HG03280 (cell line): ENCODE data around the gene DOK7.

Experiments used
- ATAC-seq: cut with Tn5 transposase; IDR thresholded peaks from one replicate; pipeline ENCODE4 v1.9.1; 2021; ENCODE audit warnings: mild to moderate bottlenecking, moderate library complexity; ENCODE audit not compliant: unreplicated experiment

The DOK7 gene

DNA sequence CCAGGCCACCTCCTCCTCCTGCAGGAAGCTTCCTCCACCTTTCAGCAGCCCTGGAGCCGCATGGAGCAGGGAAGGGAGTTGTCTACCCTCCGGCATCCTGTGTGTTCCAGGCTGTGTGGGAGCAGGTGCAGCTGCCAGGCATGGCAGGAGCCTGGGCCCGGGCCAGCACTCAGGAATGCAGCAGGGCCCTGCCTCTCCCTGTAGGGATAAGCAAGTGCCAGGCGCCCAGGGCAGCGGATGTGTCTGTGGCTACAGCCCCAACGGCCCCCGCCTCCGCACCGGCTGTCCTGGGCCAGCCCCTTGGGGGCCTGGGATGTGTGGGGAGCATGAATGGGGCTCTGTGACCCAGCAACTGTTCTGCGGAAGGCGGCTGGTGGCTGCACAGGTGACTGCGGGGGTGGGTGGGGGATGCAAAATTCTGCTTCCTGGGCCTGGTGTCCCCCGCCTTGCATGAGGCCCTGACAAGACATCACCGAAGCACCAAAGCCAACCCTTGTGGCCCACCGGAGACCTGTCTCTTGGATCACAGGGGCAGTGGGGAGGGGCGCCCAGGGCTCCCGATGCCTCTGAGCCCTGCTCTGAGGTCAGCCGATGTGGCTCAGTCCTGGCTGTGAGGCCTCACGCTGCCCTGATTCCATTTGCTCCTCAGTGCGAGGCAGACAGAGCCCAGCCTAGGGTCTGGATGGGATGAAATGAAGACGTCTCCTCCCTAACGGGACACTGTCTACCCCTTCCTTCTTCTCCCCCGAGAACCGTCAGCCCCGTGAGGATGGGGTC is 1.4 kb upstream of the DOK7 start:
- ATAC-seq = no peak

- ATAC-seq = no peak
Observed at GRCh38 chr4:3462321-3462789, 751 bp upstream of the DOK7 start.

GRCh38 chr4:3463556-3464348 is 646 bp downstream of the DOK7 start:
- ATAC-seq = no peak

GRCh38 chr4:3464349-3464905 is 1.3 kb downstream of the DOK7 start:
- ATAC-seq = no peak

- ATAC-seq = no peak
Observed at GRCh38 chr4:3464911-3465697, 2.0 kb downstream of the DOK7 start.

DNA sequence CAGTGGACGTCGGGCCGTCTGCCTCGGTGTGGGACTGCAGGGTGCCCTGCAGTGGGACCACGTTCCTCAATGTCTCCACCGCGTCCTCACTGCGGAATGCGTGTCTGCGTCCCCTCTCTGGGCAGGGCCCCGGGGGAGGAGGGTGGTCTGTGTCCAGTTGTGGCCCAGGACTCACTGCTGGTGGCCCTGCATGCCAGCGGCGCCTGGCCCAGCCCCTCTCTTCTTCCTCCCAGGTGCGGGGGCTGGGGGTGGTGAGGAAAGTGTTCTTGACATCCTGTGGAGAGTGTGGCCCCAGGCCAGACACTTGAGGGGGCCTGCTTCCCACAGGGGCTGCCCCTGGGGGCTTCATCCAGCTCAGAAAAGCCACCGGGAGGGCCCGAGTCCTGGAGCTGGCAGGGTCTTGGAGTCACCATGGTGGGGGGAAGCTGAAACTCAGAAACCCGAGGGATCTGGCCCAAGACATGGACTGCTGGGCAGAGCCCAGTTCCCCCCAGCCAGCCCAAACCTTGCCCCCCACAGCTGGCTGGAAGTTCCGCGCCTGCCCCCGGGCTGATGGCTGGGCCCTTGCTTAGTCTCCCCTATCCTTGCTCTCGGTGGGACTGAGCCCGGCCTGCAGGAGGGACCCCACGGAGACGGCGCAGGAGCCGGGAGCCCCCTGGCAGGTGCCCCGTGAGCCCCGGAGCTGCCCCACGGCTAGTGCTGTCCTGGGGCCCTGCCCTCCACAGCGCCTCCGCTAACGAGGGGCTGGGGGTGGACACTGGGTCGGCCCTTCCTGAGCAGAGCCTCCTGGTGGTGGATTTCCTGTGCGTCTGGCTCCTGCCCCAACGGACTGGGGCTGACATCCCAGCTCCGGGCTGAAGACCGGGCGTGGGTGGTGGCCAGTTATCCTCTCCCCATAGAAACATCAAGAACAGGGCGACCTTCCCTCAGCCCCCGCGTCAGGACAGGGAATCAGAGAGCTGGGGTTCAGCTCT is 2.9 kb downstream of the DOK7 start:
- ATAC-seq = no peak

DNA sequence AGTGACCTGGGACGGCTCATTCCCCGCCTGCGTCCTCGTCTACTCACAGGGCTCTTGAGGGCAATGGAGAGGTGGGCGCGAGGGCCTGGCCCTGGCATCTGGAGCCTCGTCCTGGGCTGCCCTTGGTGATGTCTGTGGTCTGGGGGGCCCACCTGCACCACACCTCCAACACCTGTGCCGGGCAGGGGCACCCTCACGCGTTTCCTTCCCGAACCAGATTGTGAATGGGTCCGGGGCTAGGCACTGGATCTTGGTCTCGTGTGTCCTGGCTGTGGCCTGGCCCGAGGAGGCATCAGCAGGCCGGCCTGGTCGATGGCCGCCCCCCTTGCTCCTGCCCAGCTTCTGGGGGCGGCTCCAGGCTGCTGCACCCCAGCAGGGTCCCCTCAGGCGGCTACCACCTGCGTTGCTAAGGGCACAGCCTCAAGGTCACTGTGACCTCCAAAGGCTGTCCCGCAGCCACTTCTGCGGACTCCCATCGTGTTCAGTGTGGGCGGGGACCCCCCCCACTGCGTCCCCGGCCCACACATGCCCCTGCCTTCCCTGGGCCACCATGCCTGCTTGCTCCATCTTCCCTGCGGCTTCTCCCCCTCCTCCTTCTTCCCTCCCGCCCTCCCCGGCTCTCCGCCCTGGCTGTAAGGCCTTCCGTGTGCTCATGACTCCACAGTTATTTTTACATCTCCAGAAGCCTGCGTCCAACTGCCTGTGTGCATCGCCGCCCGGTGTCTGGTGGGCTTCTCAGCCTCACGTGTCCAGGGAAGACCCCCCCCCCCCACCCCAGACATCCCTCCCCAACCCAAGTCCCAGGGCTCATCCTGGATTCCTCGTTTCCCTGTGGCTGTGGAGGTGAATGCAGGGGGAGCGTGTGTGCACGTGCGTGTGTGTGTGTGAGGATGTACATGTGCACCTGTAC is 3.8 kb downstream of the DOK7 start:
- ATAC-seq = no peak

GRCh38 chr4:3467601-3468031 is 4.5 kb downstream of the DOK7 start:
- no peak for ATAC-seq

GRCh38 chr4:3468154-3468553 is 5.0 kb downstream of the DOK7 start:
- no peak for ATAC-seq

GRCh38 chr4:3468804-3469203 is 5.7 kb downstream of the DOK7 start:
- no peak for ATAC-seq

GRCh38 chr4:3469386-3470243 is 6.5 kb downstream of the DOK7 start:
- ATAC-seq = no peak

- ATAC-seq = no peak
Observed at GRCh38 chr4:3470244-3471097, 7.4 kb downstream of the DOK7 start.

- ATAC-seq = no peak
Observed at GRCh38 chr4:3471098-3471760, 8.1 kb downstream of the DOK7 start.

GRCh38 chr4:3471886-3472285 is 8.8 kb downstream of the DOK7 start:
- no peak for ATAC-seq

GRCh38 chr4:3472411-3473141 is 9.5 kb downstream of the DOK7 start:
- no peak for ATAC-seq
